Nephron (organoid): ENCODE measurements around the gene QSOX2.

Source experiments
- H3K27ac Mint-ChIP-seq, 3 experiments: 2 replicates each; pipeline ENCODE4 v1.8.0; 2020; ENCODE audit warnings: mixed read lengths in 3 of 3, mild to moderate bottlenecking in 2 of 3, moderate library complexity in 1 of 3
- H3K27me3 Mint-ChIP-seq: 2 replicates; pipeline ENCODE4 v1.8.0; 2021; ENCODE audit warnings: low read depth, mild to moderate bottlenecking, moderate library complexity, mixed read lengths
- H3K36me3 Mint-ChIP-seq: 2 replicates; pipeline ENCODE4 v1.8.0; 2020; ENCODE audit warnings: low read depth, mixed read lengths
- H3K4me1 Mint-ChIP-seq: 2 replicates; pipeline ENCODE4 v1.8.0; 2020; ENCODE audit warnings: mixed read lengths
- H3K4me3 Mint-ChIP-seq, 3 experiments: 2 replicates each; pipeline ENCODE4 v1.8.0; 2020; ENCODE audit warnings: mild to moderate bottlenecking in 3 of 3, mixed read lengths in 3 of 3, moderate library complexity in 2 of 3
- H3K9me3 Mint-ChIP-seq: 2 replicates; pipeline ENCODE4 v1.8.0; 2020; ENCODE audit warnings: mixed read lengths
- CTCF ChIP-seq, 3 experiments: fragments of 200-600 bp; sonication (generic); IDR thresholded peaks; one replicate each; pipeline ENCODE4 v1.5.0; 2021; ENCODE audit warnings: antibody characterized with exemption in 3 of 3; ENCODE audit not compliant: unreplicated experiment in 3 of 3

Gene QSOX2

GRCh38 chr9:136175616-136176197, 69.9 kb downstream of the QSOX2 start:
- H3K36me3 Mint-ChIP-seq: no peaks in the 10 kb centered on the region

GRCh38 chr9:136174779-136175615, 70.6 kb downstream of the QSOX2 start:
- no peak for TF ChIP-seq CTCF (IDR thresholded peaks at IDR 0.05; ENCODE audit: unreplicated experiment in 3 of 3)
- Mint-ChIP-seq H3K4me1 (peaks cover 39% of the 10 kb centered on the region), H3K27me3 (peaks cover 40% of the 10 kb centered on the region), H3K27ac (peak overlapping the region; percentile 71 to 95 (median 85)), H3K9me3 (no peaks in the 10 kb centered on the region), H3K36me3 (no peaks in the 10 kb centered on the region), H3K4me3 (peak overlapping the region in 2 of 3 experiments; percentile 21 to 28)

More at GRCh38 chr9:136175616-136176197, 69.9 kb downstream of the QSOX2 start:
- TF ChIP-seq CTCF (IDR thresholded peaks at IDR 0.05; ENCODE audit: unreplicated experiment in 3 of 3): no peak
- H3K27ac Mint-ChIP-seq: peak overlapping the region; percentile 71 to 95 (median 85)
- peaks cover 39% of the 10 kb centered on the region for H3K4me1 Mint-ChIP-seq
- peak overlapping the region in 2 of 3 experiments; percentile 21 to 28 for H3K4me3 Mint-ChIP-seq
- H3K27me3 Mint-ChIP-seq: peaks cover 40% of the 10 kb centered on the region
- no peaks in the 10 kb centered on the region for H3K9me3 Mint-ChIP-seq

GRCh38 chr9:136173648-136174290, 71.8 kb downstream of the QSOX2 start:
- H3K27ac Mint-ChIP-seq: peak overlapping the region in 1 of 3 experiments; percentile 34
- H3K27me3 Mint-ChIP-seq: peaks cover 33% of the 10 kb centered on the region
- H3K4me1 Mint-ChIP-seq: peaks cover 44% of the 10 kb centered on the region
- no peak for TF ChIP-seq CTCF (IDR thresholded peaks at IDR 0.05; ENCODE audit: unreplicated experiment in 3 of 3)
- no peaks in the 10 kb centered on the region for H3K9me3 Mint-ChIP-seq
- no peak overlapping the region for H3K4me3 Mint-ChIP-seq
- H3K36me3 Mint-ChIP-seq: no peaks in the 10 kb centered on the region

GRCh38 chr9:136172412-136173079, 73.1 kb downstream of the QSOX2 start:
- H3K4me3 Mint-ChIP-seq: no peak overlapping the region
- peaks cover 5% of the 10 kb centered on the region for H3K9me3 Mint-ChIP-seq
- H3K27me3 Mint-ChIP-seq: peaks cover 27% of the 10 kb centered on the region
- H3K36me3 Mint-ChIP-seq: peaks cover 5% of the 10 kb centered on the region
- H3K27ac Mint-ChIP-seq: peak overlapping the region in 2 of 3 experiments; percentile 46 to 82
- TF ChIP-seq CTCF (IDR thresholded peaks at IDR 0.05; ENCODE audit: unreplicated experiment in 3 of 3): no peak
- H3K4me1 Mint-ChIP-seq: peaks cover 44% of the 10 kb centered on the region

- Mint-ChIP-seq H3K27me3 (peaks cover 27% of the 10 kb centered on the region), H3K9me3 (peaks cover 7% of the 10 kb centered on the region), H3K36me3 (peaks cover 5% of the 10 kb centered on the region), H3K4me1 (peaks cover 37% of the 10 kb centered on the region), H3K27ac (peak overlapping the region; percentile 46 to 82 (median 79)), H3K4me3 (no peak overlapping the region)
- no peak for TF ChIP-seq CTCF (IDR thresholded peaks at IDR 0.05; ENCODE audit: unreplicated experiment in 3 of 3)
Measured at GRCh38 chr9:136171801-136172411, 73.7 kb downstream of the QSOX2 start.
